ENCODE measurements around the gene NTM.

Gene NTM

GRCh38 chr11:131614631-131615030 is 244.2 kb downstream of the NTM start:
- DNase-seq = no peak

- no peak for DNase-seq
Observed at GRCh38 chr11:131615611-131616010, 245.2 kb downstream of the NTM start.

GRCh38 chr11:131616481-131617140 is 246.2 kb downstream of the NTM start:
- DNase-seq = no peak

GRCh38 chr11:131618201-131618600 is 247.8 kb downstream of the NTM start:
- no peak for DNase-seq

GRCh38 chr11:131622193-131622592 is 251.8 kb downstream of the NTM start:
- no peak for DNase-seq

- no peak for DNase-seq
Observed at GRCh38 chr11:131624531-131624930, 254.1 kb downstream of the NTM start.

- DNase-seq = no peak
Observed at GRCh38 chr11:131626788-131627187, 256.4 kb downstream of the NTM start.

- no peak for DNase-seq
Observed at GRCh38 chr11:131628739-131629138, 258.3 kb downstream of the NTM start.

GRCh38 chr11:131629925-131630540 is 259.6 kb downstream of the NTM start:
- DNase-seq = no peak

- DNase-seq = no peak
Observed at GRCh38 chr11:131632971-131633370, 262.6 kb downstream of the NTM start.

- no peak for DNase-seq
Observed at GRCh38 chr11:131633921-131634715, 263.7 kb downstream of the NTM start.

- no peak for DNase-seq
Observed at GRCh38 chr11:131637469-131638175, 267.2 kb downstream of the NTM start.

GRCh38 chr11:131638889-131639288 is 268.5 kb downstream of the NTM start:
- no peak for DNase-seq

- DNase-seq = no peak
Observed at GRCh38 chr11:131640320-131640719, 269.9 kb downstream of the NTM start.

GRCh38 chr11:131642756-131643531 is 272.5 kb downstream of the NTM start:
- no peak for DNase-seq

GRCh38 chr11:131644204-131644795 is 273.9 kb downstream of the NTM start:
- DNase-seq = no peak

GRCh38 chr11:131645237-131645636 is 274.8 kb downstream of the NTM start:
- no peak for DNase-seq

- DNase-seq = no peak
Observed at GRCh38 chr11:131649856-131650255, 279.4 kb downstream of the NTM start.

- no peak for DNase-seq
Observed at GRCh38 chr11:131652231-131652630, 281.8 kb downstream of the NTM start.

- DNase-seq = no peak
Observed at GRCh38 chr11:131653260-131653659, 282.8 kb downstream of the NTM start.

- DNase-seq = no peak
Observed at GRCh38 chr11:131654849-131655248, 284.4 kb downstream of the NTM start.

GRCh38 chr11:131656179-131656838 is 285.9 kb downstream of the NTM start:
- DNase-seq = no peak
